Endothelial cell of umbilical vein (primary cell): ENCODE results near the gene DGKG.

Experiments used
- CTCF ChIP-seq, 2 donors: IDR thresholded peaks; 1 replicate in 1 of 2; 2 replicates in 1 of 2; pipeline ENCODE4 v1.5.1; 2011; ENCODE audit warnings: low read length in 2 of 2, mild to moderate bottlenecking in 2 of 2, moderate library complexity in 2 of 2, control low read depth in 1 of 2, inconsistent platforms in 1 of 2, low read depth in 1 of 2; ENCODE audit not compliant: insufficient read depth in 1 of 2; ENCODE audit errors: extremely low read depth in 1 of 2
- EZH2 ChIP-seq: IDR thresholded peaks from 2 replicates; pipeline ENCODE4 v1.6.1; 2012; ENCODE audit warnings: borderline replicate concordance, low read depth, mild to moderate bottlenecking, moderate library complexity, low read length, inconsistent platforms; ENCODE audit not compliant: severe bottlenecking
- GATA2 ChIP-seq: IDR thresholded peaks from 2 replicates; pipeline ENCODE4 v1.7.0; 2011; ENCODE audit warnings: low read depth, mild to moderate bottlenecking, moderate library complexity, mixed read lengths, low read length; ENCODE audit not compliant: insufficient read length, insufficient read depth
- JUN ChIP-seq: IDR thresholded peaks from 2 replicates; pipeline ENCODE4 v1.6.1; 2011; ENCODE audit warnings: borderline replicate concordance, low read depth; ENCODE audit not compliant: insufficient read length, insufficient read depth
- MAX ChIP-seq: IDR thresholded peaks from 2 replicates; pipeline ENCODE4 v1.6.1; 2011; ENCODE audit not compliant: insufficient read depth, insufficient read length
- MYC ChIP-seq: IDR thresholded peaks from one replicate; pipeline ENCODE4 v1.6.1; 2011; ENCODE audit warnings: mild to moderate bottlenecking, low read depth, low read length
- POLR2A ChIP-seq: IDR thresholded peaks from 2 replicates; pipeline ENCODE4 v1.6.1; 2012; ENCODE audit warnings: low read depth, mild to moderate bottlenecking, control low read depth, low read length
- POLR2AphosphoS5 ChIP-seq: IDR thresholded peaks from 2 replicates; pipeline ENCODE4 v1.6.1; 2012; ENCODE audit warnings: low read depth, mild to moderate bottlenecking, control low read depth, low read length, moderate library complexity; ENCODE audit not compliant: insufficient read depth

DNA sequence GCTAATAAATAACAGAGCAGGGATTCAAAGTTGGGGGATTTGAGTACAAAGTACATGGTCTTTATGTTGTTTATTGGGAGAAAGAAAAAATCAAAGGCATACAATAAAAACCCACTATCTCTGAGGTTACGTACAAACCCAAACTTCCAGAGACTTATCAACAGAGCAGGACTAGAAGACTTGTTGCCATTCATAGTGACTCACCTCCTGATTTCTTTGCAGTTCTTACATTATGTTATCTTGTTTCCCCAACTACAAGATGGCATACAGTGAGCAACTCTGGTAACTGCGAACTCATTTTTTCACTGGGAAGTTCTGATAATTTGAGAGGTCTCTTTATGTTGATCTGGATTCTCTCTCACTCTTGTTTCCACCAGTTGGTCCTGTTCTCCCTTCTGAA is 172.5 kb downstream of the DGKG start:
- TF ChIP-seq JUN (no peak), MAX (no peak), POLR2A (no peak), MYC (no peak), CTCF (IDR thresholded peaks at IDR 0.05; ENCODE audit: extremely low read depth in 1 of 2, insufficient read depth in 1 of 2, low read depth in 1 of 2, low read length in 2 of 2) (no peak), EZH2 (no peak), POLR2AphosphoS5 (no peak), GATA2 (no peak)
